NCI-H1417 (cell line): ENCODE results near the gene CDK8.
A peak's percentile ranks its signal among the peaks of the same experiment; 100 is the strongest.
"Not testable (repeated sequence)": the region's sequence is repeated elsewhere in the genome, so short reads cannot be mapped to it uniquely, and the experiment has no call there.

Source experiments
- DNase-seq, 3 experiments: peaks; one replicate each; lab custom pipeline; 2025; lab: John Stamatoyannopoulos, UW

CDK8 gene

DNA sequence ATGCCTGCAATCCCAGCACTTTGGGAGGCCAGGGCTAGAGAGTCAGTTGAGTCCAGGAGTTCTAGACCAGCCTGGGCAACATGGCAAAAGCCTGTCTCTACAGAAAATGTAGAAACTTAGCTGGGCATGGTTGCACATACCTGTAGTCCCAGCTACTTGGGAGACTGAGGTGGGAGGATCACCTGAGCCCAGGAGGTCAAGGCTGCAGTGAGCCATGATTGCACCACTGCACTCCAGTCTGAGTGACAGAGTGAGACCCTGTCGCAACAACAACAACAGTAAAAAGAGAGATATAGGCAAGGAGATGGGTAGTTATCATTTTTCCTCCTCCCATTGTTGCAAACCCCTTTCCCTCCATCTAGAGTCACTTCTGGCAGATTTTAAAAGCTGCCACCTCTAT, 62.2 kb downstream of the CDK8 start:
- DNase-seq, result not testable (repeated sequence)

DNA sequence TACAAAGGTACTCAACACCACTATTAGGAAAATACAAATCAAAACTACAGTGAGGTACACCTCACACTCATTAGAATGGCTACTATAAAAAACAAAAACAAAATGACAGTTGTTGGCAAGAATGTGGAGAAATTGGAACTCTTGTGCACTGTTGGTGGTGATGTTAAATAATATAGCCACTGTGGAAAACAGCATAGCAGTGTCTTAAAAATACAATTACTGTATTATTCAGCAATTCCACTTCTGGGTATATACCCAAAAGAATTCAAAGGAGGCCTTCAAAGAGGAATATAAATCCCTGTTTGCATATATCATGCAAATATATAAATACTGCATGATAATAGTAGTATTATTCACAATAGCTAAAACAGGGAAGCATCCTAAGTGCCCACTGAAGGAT, 66.8 kb downstream of the CDK8 start:
- DNase-seq, result no peak

DNA sequence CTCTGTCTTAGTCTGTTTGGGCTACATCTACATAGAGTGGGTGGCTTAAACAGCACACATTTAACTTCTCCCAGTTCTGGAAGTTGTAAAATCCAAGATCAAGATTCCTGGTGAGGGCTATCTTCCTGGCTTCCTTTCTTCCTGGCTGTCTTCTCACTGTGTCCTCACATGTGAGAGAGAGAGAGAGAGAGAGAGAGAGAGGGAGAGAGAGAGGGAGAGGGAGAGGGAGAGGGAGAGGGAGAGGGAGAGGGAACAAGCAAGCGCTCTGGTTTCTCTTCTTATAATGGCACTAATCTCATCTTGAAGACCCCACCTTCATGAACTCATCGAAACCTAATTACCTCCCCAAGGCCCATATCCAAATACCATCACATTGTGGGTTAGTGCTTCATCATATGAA, 69.2 kb downstream of the CDK8 start:
- no peak for DNase-seq

DNA sequence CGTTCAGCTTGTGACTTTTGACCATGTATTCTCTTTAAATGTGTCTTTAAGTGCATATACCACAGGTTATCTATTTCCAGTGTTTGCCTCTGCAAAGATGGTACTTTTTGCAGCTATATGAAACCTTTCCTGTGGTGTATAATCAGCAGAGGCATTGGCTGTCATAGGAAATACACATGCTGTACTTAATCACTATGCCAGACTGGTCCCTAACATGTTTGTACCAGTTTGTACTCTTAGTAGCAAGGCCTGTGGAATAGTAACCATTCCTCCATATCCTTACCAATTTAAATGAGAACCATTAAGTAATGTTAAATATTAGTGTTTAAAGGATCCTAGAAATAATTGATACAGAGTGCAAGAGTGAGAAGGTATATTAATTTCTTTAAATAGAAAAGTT, 69.8 kb downstream of the CDK8 start:
- no peak for DNase-seq

DNA sequence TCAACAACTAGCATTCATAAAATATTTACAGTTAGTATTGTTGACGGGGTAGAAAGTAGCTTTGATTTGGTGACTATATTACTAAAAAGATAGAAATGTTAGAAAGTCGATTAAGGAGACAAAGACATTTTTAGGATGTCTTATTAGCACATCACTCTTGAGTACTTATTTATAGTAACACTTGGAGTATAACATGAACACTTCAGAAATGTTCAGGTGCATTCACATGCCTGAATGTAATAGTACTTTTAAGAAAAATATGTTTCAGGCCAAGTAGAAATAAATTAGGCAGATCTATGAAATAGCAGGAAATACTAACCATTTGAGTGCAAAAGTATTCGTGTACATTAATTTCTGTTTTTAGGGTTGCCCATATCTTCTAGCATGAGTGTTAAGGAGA, 70.4 kb downstream of the CDK8 start:
- no peak for DNase-seq

DNA sequence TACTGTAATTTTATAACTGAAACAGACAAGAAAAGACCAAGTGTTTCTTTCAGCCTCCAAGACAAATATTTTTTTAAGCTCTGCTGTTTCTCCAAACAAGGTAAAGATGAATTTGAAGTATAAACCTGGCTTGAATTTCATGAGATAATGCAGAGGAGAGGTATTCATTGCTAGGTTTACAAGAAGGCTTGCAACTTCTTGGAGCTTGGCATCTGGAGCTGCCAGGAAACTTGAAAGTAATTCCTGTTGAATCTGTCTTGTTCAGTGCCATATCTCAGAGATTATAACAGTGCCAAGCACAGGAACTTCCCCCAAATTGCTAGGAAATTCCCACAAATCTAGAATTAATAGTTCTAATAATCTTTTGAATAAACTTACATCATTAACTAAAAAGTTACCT, 70.9 kb downstream of the CDK8 start:
- no peak for DNase-seq

DNA sequence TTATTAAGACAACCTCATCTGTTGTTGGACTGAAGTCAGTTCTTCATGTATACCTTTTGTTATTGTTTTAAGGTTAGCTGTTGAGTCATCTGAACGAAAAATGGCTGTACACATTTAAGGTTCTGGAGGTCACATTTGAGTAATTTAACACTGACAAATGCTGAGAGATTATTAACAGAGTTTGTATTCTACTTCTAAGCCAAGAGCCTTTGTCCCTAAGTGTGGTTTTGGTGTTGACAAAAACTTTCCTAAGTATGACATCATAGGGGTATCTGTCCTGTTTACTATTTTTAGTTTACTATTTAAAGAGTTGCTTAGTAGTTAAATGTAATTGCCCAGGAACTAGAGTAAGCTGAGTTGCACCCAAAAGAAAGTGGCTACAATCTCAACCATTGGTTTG, 71.9 kb downstream of the CDK8 start:
- no peak for DNase-seq

DNA sequence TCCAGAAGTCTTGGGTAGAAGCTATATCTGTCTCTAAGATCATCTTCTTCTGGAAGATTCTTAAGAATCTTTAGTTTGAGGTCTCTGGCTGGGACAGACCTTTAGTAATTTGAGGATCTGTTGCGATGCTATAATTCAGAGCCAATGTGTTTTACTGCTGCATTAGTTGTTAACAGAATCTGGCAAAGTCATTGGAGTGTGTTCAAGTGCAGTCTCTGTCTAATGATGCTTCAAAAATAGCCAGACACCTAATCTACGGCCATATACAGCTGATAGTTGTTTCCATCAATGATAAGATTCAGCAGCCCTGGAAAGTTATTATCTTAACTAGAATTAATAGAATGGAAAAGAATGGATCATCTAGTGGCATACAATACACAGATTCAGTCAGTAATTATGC, 72.6 kb downstream of the CDK8 start:
- no peak for DNase-seq

DNA sequence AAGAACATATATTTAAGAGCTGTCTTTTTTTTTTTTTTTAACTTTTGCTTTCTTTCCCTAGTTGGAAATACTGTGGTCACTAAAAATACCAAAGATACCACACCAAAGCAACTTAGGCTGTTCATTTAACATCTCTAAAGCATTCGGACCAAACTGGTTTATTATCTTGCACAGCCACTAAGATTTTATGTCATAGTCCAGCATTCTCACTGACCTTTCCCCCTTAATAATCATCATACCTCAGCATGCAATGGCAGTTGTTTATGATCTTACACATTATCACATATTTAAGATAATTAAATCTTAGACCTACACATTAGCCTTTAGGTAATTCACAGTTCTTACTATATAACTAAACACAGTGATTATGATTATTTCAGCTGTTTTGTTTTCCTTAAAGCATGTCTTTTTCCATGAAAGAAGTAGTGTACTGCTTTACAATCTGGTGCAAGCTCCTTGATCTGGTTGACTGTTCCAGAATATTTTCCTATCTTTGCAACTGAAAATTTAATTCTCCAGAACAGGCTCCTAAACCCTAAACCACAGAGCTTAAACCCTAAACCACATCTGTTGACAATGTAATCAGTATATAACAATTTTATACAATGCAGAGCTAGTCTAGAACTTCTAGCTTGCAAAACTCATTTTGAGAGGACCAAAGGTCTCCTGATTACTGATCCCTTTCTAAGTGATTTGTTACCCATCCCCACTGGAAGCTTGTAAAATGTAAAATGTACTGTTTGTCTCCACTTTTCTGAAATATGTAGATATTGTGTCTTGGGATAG, 74.2 kb downstream of the CDK8 start:
- no peak for DNase-seq

DNA sequence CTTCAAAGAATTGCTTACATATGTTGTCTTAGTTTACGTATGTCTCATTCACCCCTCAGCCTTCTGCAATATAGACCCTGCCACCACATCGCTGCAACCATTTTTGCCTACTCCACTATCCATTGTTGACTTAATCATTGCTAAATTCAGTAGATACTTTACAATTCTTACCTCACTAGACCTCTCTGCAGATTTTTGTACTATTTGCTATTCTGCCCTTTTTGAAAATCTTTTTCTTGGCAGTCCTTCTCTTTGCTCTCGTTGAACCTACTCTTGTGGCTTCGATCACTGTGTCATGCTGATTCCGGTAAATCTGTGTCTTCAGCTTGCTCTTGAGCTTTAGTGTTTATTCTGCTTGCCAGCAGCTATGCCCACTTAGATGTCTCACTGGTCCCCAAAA, 81.2 kb downstream of the CDK8 start:
- no peak for DNase-seq

DNA sequence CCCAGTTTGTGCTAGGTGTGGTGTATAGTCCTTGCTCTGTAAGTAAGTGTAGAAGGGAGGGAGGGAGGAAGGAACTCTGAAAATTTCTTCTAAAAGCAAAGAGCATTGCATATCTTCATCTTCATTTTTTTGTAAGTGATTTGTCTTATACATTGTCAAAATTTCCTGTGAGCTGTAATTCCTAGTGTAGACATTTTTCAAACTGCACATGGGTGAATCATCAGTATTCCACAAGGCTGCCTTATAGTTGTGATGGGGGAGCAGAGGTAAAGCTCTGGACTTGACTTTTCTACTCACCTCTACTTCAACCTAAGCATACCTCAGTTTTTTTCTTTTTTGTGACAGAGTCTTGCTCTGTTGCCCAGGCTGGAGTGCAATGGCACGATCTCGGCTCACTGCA, 86.9 kb downstream of the CDK8 start:
- no peak for DNase-seq

DNA sequence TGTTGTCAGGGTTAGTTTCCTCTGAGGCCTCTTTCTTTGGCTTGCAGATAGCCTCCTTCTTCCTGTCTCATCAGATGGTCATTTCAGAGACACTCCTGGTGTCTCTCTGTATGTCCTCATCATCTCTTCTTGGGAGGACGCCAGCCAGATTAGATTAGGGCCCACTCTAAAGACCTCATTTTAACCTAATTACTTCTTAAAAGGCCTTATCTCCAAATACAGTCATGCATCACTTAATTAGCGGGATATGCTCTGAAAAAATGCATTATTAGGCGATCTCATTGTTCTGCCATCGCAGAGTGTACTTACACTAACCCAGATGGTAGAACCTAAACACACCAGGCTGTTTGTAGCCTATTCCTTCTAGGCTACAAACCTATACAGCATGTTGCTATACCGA, 89.0 kb downstream of the CDK8 start:
- no peak for DNase-seq

DNA sequence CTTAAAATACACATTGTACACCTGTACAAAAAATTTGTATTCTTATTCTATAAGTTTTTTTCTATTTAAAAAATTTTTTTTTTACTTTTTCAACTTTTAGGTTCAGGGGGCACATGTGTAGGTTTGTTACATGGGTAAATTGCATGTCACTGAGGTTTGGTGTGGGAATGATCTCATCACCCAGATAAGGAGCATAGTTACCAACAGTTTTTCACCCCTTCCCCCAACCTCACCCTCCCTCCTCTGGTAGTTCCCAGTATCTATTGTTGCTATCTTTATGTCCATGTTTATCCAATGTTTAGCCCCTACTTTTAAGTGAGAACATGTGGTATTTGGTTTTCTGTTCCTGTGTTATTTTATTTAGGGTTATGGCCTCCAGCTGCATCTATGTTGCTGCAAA, 89.9 kb downstream of the CDK8 start:
- no peak for DNase-seq

DNA sequence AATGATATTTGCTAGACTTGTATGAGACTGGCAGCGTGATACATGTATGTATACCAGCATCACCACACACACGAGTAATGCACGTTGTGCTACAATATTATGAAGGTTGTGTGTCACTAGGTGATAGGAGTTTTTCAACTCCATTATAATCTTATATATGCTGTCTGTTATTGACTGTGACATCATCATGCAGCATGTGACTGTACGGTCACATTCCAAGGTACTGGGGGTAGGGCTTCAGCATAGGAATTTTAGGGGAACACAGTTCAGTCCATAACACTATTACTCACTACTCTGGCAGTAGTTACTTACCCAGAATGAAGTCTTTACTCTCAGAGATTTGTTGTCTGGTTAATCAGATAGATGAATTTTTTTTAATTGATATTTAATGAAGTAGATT, 91.1 kb downstream of the CDK8 start:
- no peak for DNase-seq

DNA sequence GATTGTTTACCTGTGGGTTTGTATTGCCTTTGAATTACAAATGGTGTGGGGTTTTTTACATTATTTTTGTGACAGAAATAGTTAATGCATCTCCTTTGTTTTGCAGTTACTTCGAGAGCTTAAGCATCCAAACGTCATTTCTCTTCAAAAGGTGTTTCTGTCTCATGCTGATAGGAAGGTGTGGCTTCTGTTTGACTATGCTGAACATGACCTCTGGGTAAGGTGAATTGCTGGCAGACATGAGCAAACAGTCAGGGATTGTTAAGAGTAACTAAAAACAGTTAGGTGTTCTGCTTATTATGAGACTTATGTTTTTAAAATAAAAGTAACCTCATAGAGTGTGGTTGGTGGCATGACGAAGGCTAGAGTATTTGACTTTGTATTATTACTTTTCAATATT, 95.0 kb downstream of the CDK8 start:
- DNase-seq, result peak in 1 of 3 experiments; percentile 11

DNA sequence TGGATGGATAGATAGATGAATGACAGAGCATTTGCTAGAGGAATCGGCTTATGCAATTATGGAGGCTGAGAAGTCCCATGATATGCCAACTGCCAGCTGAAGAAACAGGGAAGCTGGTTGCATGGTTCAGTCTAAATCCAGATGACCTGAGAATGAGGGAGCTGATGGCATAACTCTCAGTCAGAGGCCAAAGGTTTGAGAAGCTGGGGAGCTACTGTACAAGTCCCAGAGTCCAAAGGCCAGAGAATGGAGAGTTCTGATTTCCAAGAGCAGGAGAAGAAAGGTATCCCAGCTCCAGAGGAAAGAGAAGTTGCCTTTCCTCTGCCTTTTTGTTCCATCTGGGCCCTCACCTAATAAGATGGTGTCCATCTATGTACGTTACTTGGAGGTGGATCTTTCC, 108.3 kb downstream of the CDK8 start:
- DNase-seq, result no peak

DNA sequence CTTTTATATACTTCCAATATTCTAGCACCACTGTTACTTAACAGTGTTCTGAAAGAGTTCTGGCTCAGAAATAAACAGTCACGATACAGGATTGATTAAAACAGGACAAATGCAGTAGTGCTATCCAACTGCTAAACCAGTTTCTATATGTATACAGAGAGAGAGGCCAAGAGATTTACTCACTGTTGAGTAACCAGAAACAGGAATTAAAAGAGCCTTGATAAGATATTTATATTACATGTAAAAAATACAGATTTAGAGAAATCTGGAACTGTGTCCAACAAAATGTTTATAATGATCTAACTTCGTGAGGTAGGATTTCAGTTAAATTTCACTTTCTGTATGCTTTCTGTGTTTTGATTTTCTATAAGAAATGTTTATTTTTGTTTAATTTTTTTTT, 116.6 kb downstream of the CDK8 start:
- DNase-seq, result no peak

DNA sequence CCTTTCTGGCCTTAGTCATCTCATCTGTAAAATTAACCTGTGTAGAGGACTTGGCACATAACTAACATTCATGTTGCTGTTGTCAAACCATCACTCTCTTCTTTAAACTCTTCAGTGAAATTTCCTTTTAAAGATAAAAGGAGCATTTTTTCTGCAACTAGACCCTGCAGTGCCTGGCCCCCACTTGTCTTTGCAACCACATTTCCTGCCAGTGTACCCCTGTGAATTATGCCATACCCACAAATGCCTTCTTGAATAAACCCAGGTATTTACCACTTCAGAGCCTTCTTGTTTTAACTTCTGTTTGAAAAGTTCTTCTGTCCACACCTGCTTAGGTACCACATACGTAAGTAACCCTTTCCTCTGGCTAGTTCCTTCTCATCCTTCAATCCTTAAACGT, 118.8 kb downstream of the CDK8 start:
- no peak for DNase-seq

DNA sequence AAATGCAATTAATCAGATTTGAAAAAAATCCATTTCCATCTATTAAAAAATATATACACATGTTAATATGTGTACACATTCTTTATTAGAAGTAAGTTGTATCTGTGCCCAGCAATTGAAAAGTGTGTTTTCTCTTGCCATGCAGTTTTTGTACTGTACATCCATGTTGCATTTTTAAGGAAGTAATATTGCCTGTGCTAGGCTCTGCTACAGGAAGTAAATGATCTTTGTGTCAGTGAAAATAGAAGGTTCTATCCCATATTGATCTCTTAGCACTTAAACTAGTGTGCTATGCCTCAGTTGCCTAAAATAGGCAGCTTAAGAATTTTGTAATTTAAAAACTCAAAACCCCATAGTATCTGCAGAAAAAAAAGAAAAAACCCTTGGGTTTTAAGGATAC, 122.5 kb downstream of the CDK8 start:
- no peak for DNase-seq

DNA sequence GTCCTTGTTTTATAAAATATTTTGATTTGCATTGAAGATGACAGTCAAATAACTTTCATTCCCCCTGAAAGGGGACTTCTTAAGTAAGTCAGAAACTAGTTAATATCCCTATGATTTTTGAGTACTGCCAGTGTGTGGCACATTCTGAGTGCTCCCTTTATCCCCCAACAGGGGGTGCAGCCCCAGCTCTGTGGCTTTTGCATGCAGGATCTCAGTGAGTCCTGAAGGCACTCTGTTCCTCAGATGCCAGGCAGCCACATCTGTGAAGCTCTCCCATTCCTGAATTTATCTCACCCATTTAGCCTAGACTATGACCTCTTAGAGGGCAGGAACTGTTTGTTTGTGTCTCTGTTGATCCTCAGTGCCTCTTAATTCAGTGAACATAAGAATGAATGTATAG, 123.1 kb downstream of the CDK8 start:
- DNase-seq, result peak in 1 of 3 experiments; percentile 1

DNA sequence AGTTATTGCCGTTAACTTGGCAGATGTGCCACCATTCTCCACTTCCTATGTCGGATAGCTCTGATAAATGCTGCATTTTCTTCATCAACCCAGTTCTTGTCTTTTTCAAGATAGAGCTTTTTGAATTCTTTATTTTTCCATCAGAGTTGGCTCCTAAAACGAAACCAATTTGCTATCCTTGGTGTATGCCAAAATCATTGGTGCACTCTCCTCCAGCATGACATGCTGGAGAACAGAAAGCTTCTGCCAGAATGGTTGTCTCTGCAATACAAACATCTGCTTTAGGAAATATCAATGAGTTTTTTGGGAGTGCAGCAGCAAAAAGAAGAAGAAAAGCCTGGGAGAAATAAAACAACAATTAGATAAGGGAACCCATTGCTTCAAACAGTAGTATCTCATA, 124.2 kb downstream of the CDK8 start:
- DNase-seq, result no peak

DNA sequence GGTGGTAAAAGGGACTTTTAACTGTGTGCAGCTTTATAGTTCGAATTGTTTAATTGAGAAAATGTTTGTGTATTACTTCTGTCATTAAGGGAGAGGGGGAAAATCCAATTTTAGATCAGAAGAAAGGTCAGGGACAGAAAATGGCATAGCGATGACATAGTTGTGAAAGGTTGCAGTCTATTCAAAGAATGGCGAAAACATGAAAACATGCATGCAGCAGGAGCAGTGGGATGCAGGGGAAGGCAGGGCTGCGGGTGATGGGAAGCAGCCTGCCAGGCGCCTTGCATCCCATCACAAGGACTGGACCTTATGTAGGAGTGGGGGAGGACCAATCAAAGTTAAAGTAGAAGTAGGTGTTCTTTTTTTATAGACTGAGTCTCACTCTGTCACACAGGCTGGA, 125.9 kb downstream of the CDK8 start:
- no peak for DNase-seq

DNA sequence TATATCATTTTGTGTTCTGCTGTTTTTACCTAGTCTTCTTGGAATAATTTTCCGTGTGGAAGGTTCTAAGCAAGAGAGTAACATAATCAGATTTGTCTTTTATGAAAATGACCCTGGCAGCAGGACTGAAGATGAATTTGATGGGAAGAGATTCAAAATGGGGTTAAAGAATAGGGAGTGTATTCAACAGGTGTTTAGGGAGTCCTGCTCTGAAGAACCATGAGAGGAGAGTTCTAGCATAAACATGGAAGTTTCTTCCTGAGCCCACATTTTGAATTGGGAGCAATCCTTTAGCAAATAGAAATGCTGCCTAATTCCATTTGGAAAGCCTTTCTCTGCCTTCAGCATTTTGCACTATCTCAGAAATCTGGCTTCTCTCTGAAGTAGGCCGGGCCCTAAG, 127.0 kb downstream of the CDK8 start:
- DNase-seq, result no peak

DNA sequence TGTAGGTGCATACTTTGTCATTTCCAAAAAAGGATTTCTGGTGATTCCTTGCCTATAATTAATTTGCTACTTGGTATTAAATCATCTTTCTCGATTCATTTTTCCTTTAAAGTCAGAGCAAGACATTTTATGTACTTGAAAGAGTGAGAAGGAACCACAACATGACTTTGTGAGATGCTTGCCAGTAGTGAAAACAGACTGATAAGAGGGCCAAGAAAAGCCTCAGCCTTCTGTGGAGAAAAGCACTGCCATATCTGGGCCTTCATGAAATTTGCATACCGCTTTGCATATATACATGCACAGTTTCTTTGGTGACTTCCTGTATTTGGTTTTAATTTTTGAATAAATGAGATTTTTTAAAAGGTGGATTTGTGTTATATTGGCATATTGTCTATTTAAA, 128.4 kb downstream of the CDK8 start:
- no peak for DNase-seq

DNA sequence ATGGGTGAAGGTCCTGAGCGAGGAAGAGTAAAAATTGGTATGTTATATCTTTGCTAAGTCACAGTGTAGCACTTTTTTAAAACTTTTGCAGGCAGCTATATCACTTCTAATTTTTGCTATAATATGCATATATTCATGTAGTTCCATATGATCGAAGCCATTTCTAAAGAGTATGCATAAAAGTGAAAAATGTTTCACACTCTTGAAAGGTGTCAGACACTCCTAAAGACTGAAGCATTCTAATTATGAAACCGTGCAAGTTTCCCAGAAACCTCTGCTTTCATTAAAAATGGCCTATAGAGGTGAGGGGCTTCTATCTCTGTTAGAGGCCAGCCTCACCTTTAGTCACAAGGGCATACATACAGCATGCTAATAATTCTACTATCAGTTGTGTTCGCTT, 128.9 kb downstream of the CDK8 start:
- no peak for DNase-seq
